Measurements from ENCODE around the gene MMP15. TPM values are rescaled to one million over a fixed set of nuclear protein-coding genes. Genes with fewer than 3 reads are reported as not detected.

Gene MMP15
- total RNA-seq, 1 experiment from 2014 or later: 55.5 TPM

GRCh38 chr16:57984443-57985203, 40.9 kb upstream of the MMP15 start (continued):
- TF ChIP-seq NFYB (CRISPR knock-in tag; conservative IDR thresholded peaks at IDR 0.05; ENCODE audit: low read depth): no peak
- TF ChIP-seq ATF2 (CRISPR knock-in tag; IDR thresholded peaks at IDR 0.05; ENCODE audit: borderline replicate concordance, low read depth): no peak
- TF ChIP-seq MXD4 (CRISPR knock-in tag; IDR thresholded peaks at IDR 0.05; ENCODE audit: borderline replicate concordance): no peak
- no peak for TF ChIP-seq NFATC4 (CRISPR knock-in tag; IDR thresholded peaks at IDR 0.05)
- TF ChIP-seq RELA (CRISPR knock-in tag; IDR thresholded peaks at IDR 0.05; ENCODE audit: borderline replicate concordance): no peak
- no peak for TF ChIP-seq NR1H2 (CRISPR knock-in tag; IDR thresholded peaks at IDR 0.05)
- TF ChIP-seq, protein P1, sequence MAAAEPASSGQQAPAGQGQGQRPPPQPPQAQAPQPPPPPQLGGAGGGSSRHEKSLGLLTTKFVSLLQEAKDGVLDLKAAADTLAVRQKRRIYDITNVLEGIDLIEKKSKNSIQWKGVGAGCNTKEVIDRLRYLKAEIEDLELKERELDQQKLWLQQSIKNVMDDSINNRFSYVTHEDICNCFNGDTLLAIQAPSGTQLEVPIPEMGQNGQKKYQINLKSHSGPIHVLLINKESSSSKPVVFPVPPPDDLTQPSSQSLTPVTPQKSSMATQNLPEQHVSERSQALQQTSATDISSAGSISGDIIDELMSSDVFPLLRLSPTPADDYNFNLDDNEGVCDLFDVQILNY (CRISPR knock-in tag; IDR thresholded peaks at IDR 0.05): no peak
- no peak for TF ChIP-seq E2F4 (CRISPR knock-in tag; IDR thresholded peaks at IDR 0.05; ENCODE audit: borderline replicate concordance, low read depth)
- no peak for TF ChIP-seq CBFB (CRISPR knock-in tag; IDR thresholded peaks at IDR 0.05; ENCODE audit: low read depth)
- TF ChIP-seq, protein P2, sequence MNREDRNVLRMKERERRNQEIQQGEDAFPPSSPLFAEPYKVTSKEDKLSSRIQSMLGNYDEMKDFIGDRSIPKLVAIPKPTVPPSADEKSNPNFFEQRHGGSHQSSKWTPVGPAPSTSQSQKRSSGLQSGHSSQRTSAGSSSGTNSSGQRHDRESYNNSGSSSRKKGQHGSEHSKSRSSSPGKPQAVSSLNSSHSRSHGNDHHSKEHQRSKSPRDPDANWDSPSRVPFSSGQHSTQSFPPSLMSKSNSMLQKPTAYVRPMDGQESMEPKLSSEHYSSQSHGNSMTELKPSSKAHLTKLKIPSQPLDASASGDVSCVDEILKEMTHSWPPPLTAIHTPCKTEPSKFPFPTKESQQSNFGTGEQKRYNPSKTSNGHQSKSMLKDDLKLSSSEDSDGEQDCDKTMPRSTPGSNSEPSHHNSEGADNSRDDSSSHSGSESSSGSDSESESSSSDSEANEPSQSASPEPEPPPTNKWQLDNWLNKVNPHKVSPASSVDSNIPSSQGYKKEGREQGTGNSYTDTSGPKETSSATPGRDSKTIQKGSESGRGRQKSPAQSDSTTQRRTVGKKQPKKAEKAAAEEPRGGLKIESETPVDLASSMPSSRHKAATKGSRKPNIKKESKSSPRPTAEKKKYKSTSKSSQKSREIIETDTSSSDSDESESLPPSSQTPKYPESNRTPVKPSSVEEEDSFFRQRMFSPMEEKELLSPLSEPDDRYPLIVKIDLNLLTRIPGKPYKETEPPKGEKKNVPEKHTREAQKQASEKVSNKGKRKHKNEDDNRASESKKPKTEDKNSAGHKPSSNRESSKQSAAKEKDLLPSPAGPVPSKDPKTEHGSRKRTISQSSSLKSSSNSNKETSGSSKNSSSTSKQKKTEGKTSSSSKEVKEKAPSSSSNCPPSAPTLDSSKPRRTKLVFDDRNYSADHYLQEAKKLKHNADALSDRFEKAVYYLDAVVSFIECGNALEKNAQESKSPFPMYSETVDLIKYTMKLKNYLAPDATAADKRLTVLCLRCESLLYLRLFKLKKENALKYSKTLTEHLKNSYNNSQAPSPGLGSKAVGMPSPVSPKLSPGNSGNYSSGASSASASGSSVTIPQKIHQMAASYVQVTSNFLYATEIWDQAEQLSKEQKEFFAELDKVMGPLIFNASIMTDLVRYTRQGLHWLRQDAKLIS (CRISPR knock-in tag; IDR thresholded peaks at IDR 0.05; ENCODE audit: borderline replicate concordance): no peak
- TF ChIP-seq, protein P3, sequence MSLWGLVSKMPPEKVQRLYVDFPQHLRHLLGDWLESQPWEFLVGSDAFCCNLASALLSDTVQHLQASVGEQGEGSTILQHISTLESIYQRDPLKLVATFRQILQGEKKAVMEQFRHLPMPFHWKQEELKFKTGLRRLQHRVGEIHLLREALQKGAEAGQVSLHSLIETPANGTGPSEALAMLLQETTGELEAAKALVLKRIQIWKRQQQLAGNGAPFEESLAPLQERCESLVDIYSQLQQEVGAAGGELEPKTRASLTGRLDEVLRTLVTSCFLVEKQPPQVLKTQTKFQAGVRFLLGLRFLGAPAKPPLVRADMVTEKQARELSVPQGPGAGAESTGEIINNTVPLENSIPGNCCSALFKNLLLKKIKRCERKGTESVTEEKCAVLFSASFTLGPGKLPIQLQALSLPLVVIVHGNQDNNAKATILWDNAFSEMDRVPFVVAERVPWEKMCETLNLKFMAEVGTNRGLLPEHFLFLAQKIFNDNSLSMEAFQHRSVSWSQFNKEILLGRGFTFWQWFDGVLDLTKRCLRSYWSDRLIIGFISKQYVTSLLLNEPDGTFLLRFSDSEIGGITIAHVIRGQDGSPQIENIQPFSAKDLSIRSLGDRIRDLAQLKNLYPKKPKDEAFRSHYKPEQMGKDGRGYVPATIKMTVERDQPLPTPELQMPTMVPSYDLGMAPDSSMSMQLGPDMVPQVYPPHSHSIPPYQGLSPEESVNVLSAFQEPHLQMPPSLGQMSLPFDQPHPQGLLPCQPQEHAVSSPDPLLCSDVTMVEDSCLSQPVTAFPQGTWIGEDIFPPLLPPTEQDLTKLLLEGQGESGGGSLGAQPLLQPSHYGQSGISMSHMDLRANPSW (CRISPR knock-in tag; conservative IDR thresholded peaks at IDR 0.05; ENCODE audit: low read depth): no peak
- no peak for TF ChIP-seq RORB (CRISPR knock-in tag; IDR thresholded peaks at IDR 0.05)

DNA sequence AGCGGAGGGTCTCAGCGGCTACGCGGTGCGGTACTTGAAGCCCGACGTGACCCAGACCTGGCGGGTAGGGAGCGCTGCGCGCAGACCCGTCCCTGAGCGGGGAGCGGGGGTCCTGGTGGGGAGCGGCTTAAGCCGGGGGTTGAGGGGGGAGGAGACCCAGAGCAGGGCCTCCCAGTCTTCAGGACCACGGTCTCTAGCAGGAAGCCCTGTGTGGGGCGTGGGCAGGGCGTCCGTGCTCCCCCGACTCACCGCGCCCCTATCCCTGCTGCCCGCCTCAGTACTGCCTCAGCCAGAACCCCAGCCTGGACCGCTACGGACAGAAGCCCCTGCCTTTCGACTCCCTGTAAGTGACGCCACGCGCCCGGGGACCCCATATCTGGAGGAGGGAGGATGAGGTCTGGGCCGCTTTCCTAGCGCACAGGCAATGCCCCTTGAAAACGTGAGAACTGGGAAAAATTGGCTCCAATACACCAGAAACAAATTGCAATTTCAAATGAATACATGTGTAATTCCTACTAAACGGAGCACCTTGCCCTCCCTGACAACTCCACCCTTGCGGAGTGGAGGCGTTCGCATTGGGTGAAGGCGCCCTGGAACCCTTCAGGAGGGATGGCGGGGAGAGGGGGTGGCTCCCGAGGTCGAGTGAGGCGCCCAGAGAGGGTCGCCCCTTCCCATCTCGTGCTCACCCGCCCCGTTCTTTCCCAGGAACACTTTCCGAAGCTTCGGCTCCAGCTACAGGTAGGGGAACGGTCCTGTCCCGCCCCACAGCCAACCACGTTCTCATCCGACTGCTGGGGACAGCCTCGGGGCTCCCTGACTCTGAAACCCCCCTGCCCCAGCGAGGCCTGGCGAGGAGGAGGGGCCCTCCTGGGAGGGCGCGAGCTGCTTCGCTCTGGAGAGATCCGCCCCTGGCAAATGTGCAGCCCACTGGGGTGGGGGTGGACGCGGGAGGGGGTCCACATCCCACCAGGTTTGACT, 40.1 kb upstream of the MMP15 start:
- H3K36me3 Mint-ChIP-seq: no peaks in the 10 kb centered on the region
- peaks cover 48% of the 10 kb centered on the region for H3K27me3 Mint-ChIP-seq (ENCODE audit: low read depth)
- POLR2A ChIA-PET: interaction anchor here (0.5 to 0.7 kb wide), 3 partner anchors 8 to 64 kb away, joined by 3 to 4 read pairs (median 3); no protein-coding TSS in a partner anchor
- ATAC-seq: peak; percentile 46
- no peak overlapping the region for H3K27ac Mint-ChIP-seq
- peak overlapping the region; percentile 86 for H3K4me3 Mint-ChIP-seq
- no peaks in the 10 kb centered on the region for H3K9me3 Mint-ChIP-seq
- CTCF ChIA-PET: interaction anchor here (0.6 to 2.7 kb wide), 17 partner anchors 8 to 394 kb away, joined by 3 to 20 read pairs (median 4); partner anchors contain the start of genes CFAP20, USB1 and ZNF319
- DNase-seq (ENCODE audit: low spot score): peak; percentile 45
- H3K4me1 Mint-ChIP-seq: peaks cover 9% of the 10 kb centered on the region
- TF ChIP-seq, protein P4, sequence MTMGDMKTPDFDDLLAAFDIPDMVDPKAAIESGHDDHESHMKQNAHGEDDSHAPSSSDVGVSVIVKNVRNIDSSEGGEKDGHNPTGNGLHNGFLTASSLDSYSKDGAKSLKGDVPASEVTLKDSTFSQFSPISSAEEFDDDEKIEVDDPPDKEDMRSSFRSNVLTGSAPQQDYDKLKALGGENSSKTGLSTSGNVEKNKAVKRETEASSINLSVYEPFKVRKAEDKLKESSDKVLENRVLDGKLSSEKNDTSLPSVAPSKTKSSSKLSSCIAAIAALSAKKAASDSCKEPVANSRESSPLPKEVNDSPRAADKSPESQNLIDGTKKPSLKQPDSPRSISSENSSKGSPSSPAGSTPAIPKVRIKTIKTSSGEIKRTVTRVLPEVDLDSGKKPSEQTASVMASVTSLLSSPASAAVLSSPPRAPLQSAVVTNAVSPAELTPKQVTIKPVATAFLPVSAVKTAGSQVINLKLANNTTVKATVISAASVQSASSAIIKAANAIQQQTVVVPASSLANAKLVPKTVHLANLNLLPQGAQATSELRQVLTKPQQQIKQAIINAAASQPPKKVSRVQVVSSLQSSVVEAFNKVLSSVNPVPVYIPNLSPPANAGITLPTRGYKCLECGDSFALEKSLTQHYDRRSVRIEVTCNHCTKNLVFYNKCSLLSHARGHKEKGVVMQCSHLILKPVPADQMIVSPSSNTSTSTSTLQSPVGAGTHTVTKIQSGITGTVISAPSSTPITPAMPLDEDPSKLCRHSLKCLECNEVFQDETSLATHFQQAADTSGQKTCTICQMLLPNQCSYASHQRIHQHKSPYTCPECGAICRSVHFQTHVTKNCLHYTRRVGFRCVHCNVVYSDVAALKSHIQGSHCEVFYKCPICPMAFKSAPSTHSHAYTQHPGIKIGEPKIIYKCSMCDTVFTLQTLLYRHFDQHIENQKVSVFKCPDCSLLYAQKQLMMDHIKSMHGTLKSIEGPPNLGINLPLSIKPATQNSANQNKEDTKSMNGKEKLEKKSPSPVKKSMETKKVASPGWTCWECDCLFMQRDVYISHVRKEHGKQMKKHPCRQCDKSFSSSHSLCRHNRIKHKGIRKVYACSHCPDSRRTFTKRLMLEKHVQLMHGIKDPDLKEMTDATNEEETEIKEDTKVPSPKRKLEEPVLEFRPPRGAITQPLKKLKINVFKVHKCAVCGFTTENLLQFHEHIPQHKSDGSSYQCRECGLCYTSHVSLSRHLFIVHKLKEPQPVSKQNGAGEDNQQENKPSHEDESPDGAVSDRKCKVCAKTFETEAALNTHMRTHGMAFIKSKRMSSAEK (CRISPR knock-in tag; IDR thresholded peaks at IDR 0.05; ENCODE audit: borderline replicate concordance): no peak
- TF ChIP-seq, protein P5, sequence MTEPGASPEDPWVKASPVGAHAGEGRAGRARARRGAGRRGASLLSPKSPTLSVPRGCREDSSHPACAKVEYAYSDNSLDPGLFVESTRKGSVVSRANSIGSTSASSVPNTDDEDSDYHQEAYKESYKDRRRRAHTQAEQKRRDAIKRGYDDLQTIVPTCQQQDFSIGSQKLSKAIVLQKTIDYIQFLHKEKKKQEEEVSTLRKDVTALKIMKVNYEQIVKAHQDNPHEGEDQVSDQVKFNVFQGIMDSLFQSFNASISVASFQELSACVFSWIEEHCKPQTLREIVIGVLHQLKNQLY (CRISPR knock-in tag; IDR thresholded peaks at IDR 0.05): no peak
- no peak for TF ChIP-seq NFE2L1 (CRISPR knock-in tag; IDR thresholded peaks at IDR 0.05)
- TF ChIP-seq TCF7 (CRISPR knock-in tag; IDR thresholded peaks at IDR 0.05; ENCODE audit: low read depth): no peak
- TF ChIP-seq GTF2I (CRISPR knock-in tag; conservative IDR thresholded peaks at IDR 0.05): no peak
- no peak for TF ChIP-seq CBFB (CRISPR knock-in tag; IDR thresholded peaks at IDR 0.05; ENCODE audit: low read depth)
